ENCODE results near the gene FSTL5. TPM values are rescaled to one million over a fixed set of nuclear protein-coding genes. Genes with fewer than 3 reads are reported as not detected.

The FSTL5 gene
- total RNA-seq, 3 donors from 2014 or later (not counting 1 experiment from before 2014, with no cell fraction given) = not detected

- no peak for DNase-seq
- intact Hi-C loops (cut with micrococcal nuclease) = no loop called here
- no peaks in the 10 kb centered on the region for H3K36me3 ChIP-seq (ENCODE audit: control insufficient read depth, insufficient read depth, low read length)
- Mint-ChIP-seq H3K27me3 (ENCODE audit: low read depth in 2 of 2) (no peaks in the 10 kb centered on the region), H3K4me1 (no peaks in the 10 kb centered on the region), H3K36me3 (no peaks in the 10 kb centered on the region), H3K27ac (no peak overlapping the region), H3K4me3 (no peak overlapping the region), H3K9me3 (peaks cover 2 to 6% of the 10 kb centered on the region in 2 donors)
- no peaks in the 10 kb centered on the region for H3K4me1 ChIP-seq (ENCODE audit: control insufficient read depth, insufficient read depth, low read length)
- TF ChIP-seq CTCF (IDR thresholded peaks at IDR 0.05) = no peak
- no CpG with 5 or more reads among the region's 3 CpGs for WGBS (ENCODE audit: insufficient coverage)
- no peak overlapping the region for H3K27ac ChIP-seq (ENCODE audit: low read length)
- H3K9me3 ChIP-seq (ENCODE audit: control insufficient read depth, insufficient read depth, low read length) = no peaks in the 10 kb centered on the region
- no peak overlapping the region for H3K4me3 ChIP-seq (ENCODE audit: low read length)
- H3K27me3 ChIP-seq (ENCODE audit: control insufficient read depth, insufficient read depth, low read length) = no peaks in the 10 kb centered on the region
- no peak for ATAC-seq
Observed at GRCh38 chr4:162170509-162170908, 6.7 kb upstream of the FSTL5 start.

GRCh38 chr4:162164906-162165510, 1.2 kb upstream of the FSTL5 start:
- H3K4me1 ChIP-seq (ENCODE audit: control insufficient read depth, insufficient read depth, low read length) = no peaks in the 10 kb centered on the region
- no peak overlapping the region for H3K4me3 Mint-ChIP-seq
- H3K27me3 Mint-ChIP-seq (ENCODE audit: low read depth in 2 of 2) = no peaks in the 10 kb centered on the region
- H3K4me1 Mint-ChIP-seq = no peaks in the 10 kb centered on the region
- peaks cover 2 to 3% of the 10 kb centered on the region in 2 donors for H3K9me3 Mint-ChIP-seq
- H3K27ac Mint-ChIP-seq = no peak overlapping the region
- H3K27me3 ChIP-seq (ENCODE audit: control insufficient read depth, insufficient read depth, low read length) = no peaks in the 10 kb centered on the region
- DNase-seq (no peak), ATAC-seq (no peak)
- TF ChIP-seq CTCF (IDR thresholded peaks at IDR 0.05) = no peak
- H3K4me3 ChIP-seq (ENCODE audit: low read length) = no peak overlapping the region
- peaks cover 4% of the 10 kb centered on the region for H3K9me3 ChIP-seq (ENCODE audit: control insufficient read depth, insufficient read depth, low read length)
- intact Hi-C loops (cut with micrococcal nuclease) = no loop called here
- H3K36me3 Mint-ChIP-seq = no peaks in the 10 kb centered on the region
- no peak overlapping the region for H3K27ac ChIP-seq (ENCODE audit: low read length)
- no peaks in the 10 kb centered on the region for H3K36me3 ChIP-seq (ENCODE audit: control insufficient read depth, insufficient read depth, low read length)

- Mint-ChIP-seq H3K27ac (no peak overlapping the region), H3K27me3 (ENCODE audit: low read depth in 2 of 2) (no peaks in the 10 kb centered on the region), H3K36me3 (no peaks in the 10 kb centered on the region), H3K9me3 (peaks cover 2 to 5% of the 10 kb centered on the region in 2 donors), H3K4me3 (no peak overlapping the region), H3K4me1 (no peaks in the 10 kb centered on the region)
- 60% methylated on average over 1 of the region's 2 CpGs for WGBS (ENCODE audit: insufficient coverage)
- no peaks in the 10 kb centered on the region for H3K36me3 ChIP-seq (ENCODE audit: control insufficient read depth, insufficient read depth, low read length)
- intact Hi-C loops (cut with micrococcal nuclease) = no loop called here
- DNase-seq (no peak), ATAC-seq (no peak)
- no peak for TF ChIP-seq CTCF (IDR thresholded peaks at IDR 0.05)
- H3K4me3 ChIP-seq (ENCODE audit: low read length) = no peak overlapping the region
- H3K27ac ChIP-seq (ENCODE audit: low read length) = no peak overlapping the region
- H3K27me3 ChIP-seq (ENCODE audit: control insufficient read depth, insufficient read depth, low read length) = no peaks in the 10 kb centered on the region
- H3K9me3 ChIP-seq (ENCODE audit: control insufficient read depth, insufficient read depth, low read length) = peaks cover 4% of the 10 kb centered on the region
- no peaks in the 10 kb centered on the region for H3K4me1 ChIP-seq (ENCODE audit: control insufficient read depth, insufficient read depth, low read length)
Observed at GRCh38 chr4:162162672-162163071, 1.1 kb downstream of the FSTL5 start.

GRCh38 chr4:162157241-162157640, 6.6 kb downstream of the FSTL5 start:
- no peak for TF ChIP-seq CTCF (IDR thresholded peaks at IDR 0.05)
- no peak for DNase-seq
- no peaks in the 10 kb centered on the region for H3K27me3 Mint-ChIP-seq (ENCODE audit: low read depth in 2 of 2)
- H3K4me1 Mint-ChIP-seq = no peaks in the 10 kb centered on the region
- WGBS (ENCODE audit: insufficient coverage) = 67% methylated on average over 1 of the region's 2 CpGs
- Histone ChIP-seq H3K4me3 (ENCODE audit: low read length) (no peak overlapping the region), H3K36me3 (ENCODE audit: control insufficient read depth, insufficient read depth, low read length) (no peaks in the 10 kb centered on the region), H3K4me1 (ENCODE audit: control insufficient read depth, insufficient read depth, low read length) (no peaks in the 10 kb centered on the region), H3K9me3 (ENCODE audit: control insufficient read depth, insufficient read depth, low read length) (no peaks in the 10 kb centered on the region), H3K27ac (ENCODE audit: low read length) (no peak overlapping the region), H3K27me3 (ENCODE audit: control insufficient read depth, insufficient read depth, low read length) (no peaks in the 10 kb centered on the region)
- no peaks in the 10 kb centered on the region for H3K36me3 Mint-ChIP-seq
- no peak overlapping the region for H3K27ac Mint-ChIP-seq
- H3K4me3 Mint-ChIP-seq = no peak overlapping the region
- peaks cover 4 to 7% of the 10 kb centered on the region in 2 donors for H3K9me3 Mint-ChIP-seq
- intact Hi-C loops (cut with micrococcal nuclease) = no loop called here
- ATAC-seq = no peak
